HL-60 (cell line): ENCODE measurements around the gene IL2RA.

Source experiments
- CTCF ChIP-seq: IDR thresholded peaks from one replicate; pipeline ENCODE4 v1.5.1; 2011; ENCODE audit warnings: low read length, control low read depth, inconsistent platforms; ENCODE audit not compliant: insufficient read depth
- POLR2AphosphoS5 ChIP-seq: IDR thresholded peaks from 2 replicates; pipeline ENCODE4 v1.6.1; 2012; ENCODE audit warnings: low read depth
- REST ChIP-seq: IDR thresholded peaks from 2 replicates; pipeline ENCODE4 v1.6.1; 2012; ENCODE audit warnings: low read depth; ENCODE audit not compliant: insufficient replicate concordance
- SPI1 ChIP-seq: IDR thresholded peaks from 2 replicates; pipeline ENCODE4 v1.6.1; 2012; ENCODE audit warnings: low read depth, mild to moderate bottlenecking, borderline replicate concordance

GRCh38 chr10:6055929-6056328 lies 6.2 kb downstream of the IL2RA start:
- no peak for TF ChIP-seq CTCF
- no peak for TF ChIP-seq POLR2AphosphoS5
- no peak for TF ChIP-seq REST
- TF ChIP-seq SPI1 = no peak
